GM11168 (cell line): ENCODE measurements around the gene CIAO2B.
"Not testable (repeated sequence)": the region's sequence is repeated elsewhere in the genome, so short reads cannot be mapped to it uniquely, and the experiment has no call there.

ENCODE experiments used
- in situ Hi-C: fragments of 300-500 bp; cut with MboI; formaldehyde crosslinking; loops from one replicate; pipeline ENCODE4 v1.12.0; 2022; ENCODE audit warnings: low sequenced_read_pairs; ENCODE audit not compliant: unreplicated experiment

The CIAO2B gene

DNA sequence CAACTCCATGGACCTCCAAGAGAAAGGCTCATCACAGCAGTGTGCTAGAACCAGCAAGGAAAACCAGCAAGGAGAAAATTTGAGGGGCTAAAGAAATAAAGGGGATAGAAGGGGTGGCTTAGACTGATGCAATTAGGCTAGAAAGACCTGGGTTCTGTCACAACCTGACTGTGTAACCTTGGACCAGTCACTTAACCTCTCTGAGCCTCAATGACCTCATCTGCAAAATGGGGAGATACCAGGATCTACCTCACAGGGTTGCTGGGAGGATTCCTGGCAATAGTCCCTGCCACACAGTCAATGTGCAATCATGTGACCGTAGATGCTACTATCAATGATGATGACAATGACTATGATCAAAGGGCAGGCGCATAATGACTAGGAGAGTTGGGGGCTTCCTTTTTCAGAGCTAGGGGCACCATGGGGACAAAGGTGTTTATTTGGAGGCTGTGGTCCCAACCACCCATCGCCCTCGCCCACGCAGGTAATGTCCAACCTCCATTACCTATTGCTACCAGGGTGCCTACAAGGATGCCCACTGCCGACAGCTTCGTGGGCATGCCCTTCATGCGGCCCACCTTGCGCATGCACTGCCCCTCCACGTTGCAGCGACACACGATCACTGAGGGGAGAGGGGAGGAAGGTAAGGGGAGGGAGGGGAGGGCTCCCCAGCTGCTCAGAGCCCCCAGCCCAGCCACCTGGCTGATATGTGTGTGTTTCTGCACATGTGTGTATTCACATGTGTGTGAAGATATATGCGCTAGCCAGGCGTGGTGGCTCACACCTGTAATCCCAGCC lies 25.2 kb downstream of the CIAO2B start:
- in situ Hi-C loops = no loop called here

DNA sequence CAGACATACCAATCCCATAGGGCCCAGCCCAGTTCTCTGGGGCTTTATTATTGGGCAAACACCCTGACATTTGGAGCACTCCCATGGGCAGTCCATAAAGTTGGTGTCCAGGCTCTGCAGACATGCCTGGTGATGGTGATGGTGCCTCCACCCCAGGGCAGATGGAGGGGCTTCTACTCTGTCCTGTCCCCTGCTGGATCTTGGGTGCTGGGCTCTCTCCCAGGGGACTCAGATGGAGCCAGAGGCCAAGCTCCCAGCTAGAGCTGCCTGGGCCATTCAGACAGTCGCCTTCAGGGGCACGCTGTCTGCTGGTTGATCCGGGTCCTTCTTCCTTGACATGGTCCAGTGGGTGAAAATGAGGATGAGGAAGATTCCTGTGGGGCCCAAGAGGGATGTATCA lies 26.1 kb downstream of the CIAO2B start:
- in situ Hi-C loops = no loop called here

DNA sequence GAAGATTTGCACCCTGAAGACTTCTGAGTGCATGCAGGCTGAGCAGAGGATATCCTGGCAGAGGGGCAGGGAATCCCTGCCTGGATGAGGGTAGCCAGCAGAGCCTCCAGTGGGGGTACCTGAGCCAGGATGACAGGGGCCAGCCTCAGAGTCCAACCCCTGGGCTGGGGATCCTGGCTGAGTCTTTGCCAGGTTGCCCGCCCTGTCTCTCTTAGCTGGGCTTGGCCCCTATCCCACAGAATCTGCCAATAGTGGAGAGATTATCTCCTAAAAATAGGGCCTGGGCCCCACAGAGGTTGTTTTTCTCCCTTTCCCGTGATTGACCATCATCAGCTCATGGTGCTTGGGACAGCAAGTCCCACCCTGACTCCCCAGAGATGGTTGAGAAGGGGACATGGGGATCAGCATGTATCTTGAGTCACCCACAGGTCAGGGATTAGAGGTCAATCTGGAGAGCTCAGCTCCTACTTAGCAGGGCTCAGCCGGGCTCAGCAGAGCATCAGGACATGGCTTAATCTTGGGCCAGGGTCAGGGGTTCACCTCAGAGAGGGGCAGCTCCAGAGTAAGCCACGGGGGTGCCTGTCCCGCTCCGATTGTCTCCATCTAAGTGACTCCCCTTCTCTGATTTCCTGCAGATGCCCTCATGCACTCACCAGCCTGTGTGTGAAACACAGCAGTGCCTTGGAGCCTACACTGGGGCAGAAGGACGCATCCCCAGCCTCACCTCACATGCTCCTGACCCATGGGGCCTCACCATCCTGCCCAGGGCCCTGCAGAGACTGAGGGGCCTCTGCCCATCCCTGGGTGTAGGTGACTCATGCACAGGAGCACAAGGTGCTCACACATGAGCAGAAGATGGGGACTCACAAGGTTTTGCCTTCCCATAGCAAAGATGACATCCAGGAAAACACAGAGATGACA lies 27.0 kb downstream of the CIAO2B start:
- in situ Hi-C loops = no loop called here

DNA sequence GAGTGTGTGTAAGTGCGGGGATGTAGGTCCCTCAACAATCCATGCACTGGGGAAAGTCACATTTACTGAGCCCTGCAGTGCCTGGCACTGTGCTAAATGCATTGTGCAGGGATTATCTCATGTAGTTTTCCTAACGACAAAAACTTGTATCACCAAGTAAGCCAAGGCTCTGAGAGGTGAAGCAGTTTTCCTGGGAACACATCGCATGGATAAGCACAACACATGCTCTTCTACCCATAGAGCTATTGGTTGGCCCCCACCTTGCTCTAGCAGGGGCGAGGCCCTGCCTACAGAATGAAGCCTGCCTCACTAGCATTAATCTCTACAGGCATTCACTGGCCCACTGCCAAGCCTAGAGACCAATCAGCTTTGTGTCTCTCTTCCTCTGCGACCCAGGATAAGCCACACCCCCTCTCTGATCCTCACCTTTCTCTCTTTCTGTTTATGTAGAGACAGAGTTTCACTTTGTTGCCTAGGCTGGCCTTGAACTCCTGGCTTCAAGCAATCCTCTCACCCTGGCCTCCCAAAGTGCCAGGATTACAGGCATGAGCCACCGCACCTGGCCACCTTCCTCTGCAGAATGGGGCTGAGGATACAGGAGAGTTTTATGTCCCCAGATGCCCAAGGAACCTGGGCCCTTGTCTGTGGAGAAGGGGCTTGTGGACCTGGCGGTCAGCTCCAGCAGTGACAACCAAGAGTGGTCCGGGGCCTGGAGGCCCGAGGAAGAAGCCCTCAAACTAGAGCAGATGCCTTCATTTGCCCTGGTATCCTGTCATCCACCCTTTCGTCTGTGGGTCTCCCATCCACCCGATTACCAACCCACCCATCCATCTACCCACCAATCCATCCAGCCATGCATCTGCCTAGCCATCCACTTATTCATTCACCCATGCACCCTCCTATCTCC lies 28.3 kb downstream of the CIAO2B start:
- in situ Hi-C loops = no loop called here

DNA sequence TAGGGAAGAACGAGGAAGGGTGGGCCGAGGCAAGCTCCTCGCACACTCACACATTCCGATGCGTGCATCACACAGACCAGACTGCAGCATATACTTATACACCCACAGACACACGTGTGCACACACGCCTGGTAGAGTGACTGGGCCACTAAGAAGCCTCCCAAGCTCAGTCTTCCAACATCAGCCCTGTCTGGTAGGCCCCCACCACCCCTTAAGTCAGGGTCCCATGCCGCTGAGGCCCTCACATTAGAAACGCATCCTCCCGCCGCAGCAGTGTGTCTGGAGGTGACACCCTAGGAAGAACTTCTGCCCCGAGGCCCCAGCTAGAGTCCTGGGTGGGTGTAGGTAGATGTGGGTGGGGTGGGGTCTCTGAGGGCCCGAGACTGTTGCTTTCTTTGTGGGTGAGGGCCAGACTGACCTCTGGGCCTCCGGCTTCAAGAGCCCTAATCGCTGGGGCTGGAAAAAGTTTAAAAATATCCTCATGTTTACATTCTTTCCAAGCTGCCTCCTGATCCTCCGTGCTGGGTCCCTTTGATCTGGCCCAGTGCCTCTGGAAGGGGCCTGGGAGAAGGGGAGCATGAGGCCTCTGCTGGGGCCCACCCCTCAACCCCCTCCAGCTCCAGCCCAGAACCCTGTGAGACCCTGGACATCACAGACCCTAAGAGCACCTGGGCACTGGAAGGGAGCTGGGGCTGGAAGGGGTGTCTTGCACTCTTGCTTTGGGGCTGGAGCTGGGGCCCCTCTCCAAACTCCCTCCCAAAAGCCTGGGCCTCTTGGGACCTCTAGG lies 29.2 kb downstream of the CIAO2B start:
- in situ Hi-C loops = no loop called here

DNA sequence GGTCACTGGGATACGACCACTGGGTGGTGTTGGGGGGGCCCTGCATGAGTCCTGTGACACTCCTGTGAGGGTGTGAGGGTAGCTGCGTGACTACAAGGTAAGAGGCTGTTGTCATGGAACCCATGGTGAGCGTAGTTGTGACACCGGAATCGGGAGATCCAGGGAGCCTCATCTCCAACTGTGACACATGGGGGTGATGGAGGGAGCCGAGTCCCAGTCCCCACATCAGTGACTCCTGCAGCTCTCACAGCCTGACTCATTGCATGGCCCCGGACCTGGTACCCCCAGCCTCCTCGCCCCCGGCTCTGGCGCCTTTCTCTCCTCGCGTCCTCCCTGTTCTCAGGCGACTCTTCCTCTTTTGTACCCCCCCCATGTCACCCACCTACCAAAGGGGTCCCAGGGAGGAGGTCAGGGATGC lies 29.8 kb downstream of the CIAO2B start:
- in situ Hi-C loops = no loop called here

DNA sequence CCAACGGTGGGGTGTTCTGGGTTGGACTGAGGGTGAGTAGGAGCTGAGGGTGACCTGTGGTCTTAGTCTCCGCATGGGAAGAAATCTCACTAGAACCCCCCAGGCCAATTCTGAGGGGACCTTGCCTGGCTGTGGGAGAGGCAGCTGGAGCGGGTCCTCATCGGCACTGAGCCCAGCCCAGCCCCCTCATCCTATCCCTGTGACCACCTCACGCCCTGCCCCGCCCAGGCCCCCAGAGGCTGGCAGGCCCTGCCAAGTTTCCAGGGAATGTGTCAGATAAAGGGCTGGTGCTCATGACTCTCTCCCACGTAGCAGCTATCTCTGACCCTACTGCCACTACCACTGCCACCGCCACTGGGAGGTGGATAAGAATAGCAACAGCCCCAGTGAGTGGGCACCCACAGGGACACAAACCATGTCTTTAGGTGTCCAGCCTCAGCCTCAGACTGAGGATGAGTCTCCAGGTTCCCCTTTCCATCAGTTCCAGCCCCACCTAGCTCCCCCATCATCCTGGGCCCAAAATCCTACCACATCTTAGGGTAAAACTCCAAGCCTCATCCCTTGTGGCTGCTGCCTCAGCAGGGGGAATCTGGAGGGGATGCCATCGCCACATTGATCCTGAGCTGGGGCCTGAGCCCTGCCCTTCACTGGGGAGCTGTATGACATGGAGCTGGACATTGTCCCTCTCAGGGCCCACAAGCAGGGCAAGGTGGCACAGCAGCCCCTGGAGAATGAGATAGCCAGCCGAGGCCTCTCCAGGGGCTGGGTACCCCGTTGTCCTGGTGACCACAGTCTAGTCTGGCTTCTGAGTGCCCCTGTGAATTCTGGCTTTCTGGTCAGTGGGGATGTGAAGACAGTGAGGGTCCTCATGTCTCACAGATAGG lies 30.4 kb downstream of the CIAO2B start:
- in situ Hi-C loops = no loop called here

DNA sequence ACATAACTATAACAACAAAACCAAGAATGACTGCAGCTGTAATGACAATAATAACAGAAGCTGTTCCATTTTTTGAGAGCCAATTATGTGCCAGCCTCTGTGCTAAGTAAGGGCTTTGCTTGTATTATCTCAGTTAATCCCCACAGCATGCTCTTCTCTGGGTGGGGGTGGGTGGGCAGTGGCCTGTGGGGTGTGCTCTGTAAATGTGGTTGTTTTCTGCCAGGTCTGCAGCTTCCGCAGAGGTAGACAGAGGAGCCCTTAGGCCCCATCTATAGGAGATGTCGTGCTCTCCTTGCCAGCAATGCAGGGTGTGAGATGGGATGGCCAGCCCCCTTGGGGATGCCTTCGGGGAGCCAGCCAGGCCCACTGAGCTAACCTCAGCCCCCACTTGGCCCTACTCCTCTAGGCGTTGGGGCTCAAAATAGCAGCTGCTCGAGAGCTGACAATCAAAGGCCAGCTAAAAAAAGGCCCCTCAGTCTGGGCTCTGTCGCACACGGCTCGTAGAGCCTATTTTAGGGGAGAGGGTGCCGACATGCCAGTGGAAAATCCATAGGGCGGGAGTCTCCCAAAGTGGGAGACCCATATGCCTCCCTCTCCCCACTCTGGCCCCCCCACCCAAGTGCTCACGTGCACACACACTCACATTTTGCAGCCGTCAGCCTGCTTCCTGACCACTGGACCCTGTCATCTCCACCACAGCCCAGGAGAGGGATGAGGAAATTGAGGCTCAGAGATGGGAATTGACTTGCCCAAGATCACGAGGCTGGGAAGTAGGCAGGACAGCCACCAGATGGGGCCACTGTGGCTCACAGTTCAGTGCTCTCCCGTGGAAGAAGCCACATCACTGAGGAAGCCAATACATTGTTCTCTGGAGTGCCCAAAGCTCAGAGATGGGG lies 31.3 kb downstream of the CIAO2B start:
- in situ Hi-C loops = no loop called here

DNA sequence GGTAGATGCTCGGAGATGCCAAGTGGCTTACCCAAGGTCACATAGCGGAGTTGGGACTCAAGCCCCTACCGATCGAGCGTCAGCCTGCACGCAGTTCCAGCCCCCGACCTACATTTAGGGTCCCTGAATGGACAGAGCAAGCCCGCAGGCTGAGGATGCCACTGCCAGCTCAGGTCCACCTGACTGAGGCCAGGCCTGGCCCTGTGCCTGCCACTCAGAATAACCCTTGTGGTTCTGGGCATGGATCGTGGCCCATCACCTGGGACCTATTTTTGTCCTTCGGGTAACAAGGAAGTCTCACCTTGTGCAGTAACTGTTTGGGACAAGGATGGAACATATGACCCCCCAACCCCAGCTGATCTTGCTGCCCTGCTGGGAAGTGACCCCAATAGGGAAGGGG lies 32.6 kb downstream of the CIAO2B start:
- in situ Hi-C loops = no loop called here

DNA sequence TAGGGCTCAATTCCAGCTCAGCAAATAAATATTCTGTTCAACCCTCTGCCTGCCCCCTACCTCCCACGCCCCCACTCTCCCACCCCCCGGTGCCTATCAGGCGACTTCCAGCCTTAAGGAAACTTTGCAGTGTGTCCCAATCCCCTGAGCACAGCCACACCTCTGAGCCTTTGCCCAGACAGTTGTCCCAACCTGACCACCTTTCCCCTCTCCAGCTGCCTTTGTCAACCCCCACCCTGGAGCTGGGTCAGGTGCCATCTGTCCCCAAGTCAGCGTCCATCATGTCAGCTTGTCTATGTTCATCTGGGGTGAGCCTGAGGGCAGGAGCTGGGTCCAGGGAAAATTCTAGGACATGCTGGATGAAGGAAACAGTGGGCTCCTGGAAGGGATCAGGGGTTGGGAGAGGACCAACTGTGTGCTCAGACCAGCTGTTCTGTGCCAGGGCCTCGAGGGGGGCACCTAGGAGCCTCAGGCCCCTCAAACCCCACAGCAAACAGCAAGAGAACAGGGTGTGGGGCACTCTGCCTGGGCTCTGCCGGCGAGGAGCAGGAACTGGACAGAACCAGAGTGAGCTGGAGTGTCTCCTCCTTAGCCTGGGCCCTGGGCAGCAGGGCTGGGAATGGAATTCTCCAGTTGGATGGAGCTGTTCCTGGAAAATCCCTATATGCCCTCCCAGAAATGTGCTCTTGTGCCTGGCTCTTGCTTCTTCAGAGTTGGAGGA lies 33.3 kb downstream of the CIAO2B start:
- in situ Hi-C loops = no loop called here

DNA sequence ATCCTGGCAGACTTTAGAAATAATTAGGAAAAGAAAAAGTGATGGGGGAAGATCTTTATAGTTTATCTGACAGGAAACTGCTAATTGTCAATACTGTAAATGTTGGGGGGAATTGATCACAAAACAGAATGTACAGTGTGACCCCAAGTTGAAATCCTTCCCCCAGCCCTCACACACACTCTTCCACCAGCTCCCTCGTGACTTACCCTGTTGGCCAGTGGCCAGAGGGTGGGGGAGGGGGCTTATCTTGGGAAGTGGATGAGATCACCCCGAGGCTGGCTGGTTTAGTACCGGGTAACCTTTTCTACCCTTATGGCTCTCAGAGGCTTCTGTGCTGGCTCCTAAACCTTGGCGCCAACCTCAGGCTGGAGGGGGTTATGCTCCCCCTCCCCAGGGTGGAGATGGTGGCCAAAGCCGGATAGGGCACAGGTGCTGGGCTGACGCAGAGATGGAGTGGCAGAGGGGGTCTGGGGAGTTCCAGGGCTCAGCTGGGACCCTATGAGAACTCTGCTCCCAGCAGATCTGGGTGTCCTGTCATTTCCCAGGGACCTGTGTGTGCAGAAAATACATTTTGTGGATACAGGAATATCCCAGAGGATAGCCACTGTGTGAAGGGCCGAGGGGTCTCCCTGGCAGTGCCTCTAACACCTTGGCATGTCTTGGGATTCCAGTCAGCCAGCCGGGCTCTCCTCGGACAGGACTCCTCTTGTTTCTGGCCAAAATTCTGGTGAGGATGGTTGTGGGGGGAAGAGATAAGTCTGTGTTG lies 34.1 kb downstream of the CIAO2B start:
- in situ Hi-C loops = no loop called here

DNA sequence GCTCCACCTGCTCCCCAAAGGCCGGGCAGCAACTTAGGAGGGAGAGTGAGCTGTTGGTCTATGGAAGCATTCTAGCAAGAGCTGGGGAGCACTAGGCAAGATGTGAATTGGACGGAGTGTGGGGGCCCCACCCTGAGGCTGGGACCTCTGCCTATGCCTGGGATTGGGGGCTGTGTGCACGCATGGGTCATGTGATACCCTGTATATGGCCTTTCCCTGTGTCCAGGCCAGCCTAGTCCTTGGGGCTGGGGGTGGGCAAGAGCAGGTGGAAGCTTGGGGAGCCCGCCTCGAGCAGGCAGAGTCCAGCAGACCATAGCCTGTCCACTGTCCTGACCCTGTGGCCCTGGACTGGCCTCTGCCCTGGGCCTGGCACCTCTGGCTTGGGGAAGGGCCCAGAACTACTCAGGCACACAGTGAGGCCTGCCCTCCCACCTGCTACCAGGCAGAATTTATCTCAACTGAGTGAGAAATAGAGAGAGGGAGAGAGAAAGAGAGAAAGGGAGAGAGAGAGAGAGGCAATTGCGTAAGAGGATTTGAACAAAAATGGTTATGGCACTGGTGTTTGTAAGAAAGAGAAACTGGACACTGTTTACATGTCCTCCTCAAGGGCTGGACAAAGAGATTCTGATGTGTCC lies 34.8 kb downstream of the CIAO2B start:
- in situ Hi-C loops = no loop called here

DNA sequence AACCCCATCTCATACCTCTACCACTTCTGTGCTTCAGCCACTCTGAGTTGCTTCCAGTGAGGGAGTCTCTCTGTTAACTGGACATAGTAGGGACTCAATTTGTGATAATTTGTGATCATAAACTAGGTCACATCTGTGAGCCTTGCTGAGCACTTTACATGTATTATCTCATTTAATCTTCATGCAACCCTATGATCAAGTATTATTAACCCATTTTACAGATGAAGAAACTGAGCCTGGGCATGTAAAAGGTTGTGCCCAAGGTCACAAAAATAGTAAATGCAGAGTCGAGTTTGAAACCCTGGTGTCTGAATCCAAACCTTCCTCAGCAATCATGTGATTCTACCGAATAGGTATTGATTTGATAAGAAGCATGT lies 35.3 kb downstream of the CIAO2B start:
- in situ Hi-C loops = no loop called here

DNA sequence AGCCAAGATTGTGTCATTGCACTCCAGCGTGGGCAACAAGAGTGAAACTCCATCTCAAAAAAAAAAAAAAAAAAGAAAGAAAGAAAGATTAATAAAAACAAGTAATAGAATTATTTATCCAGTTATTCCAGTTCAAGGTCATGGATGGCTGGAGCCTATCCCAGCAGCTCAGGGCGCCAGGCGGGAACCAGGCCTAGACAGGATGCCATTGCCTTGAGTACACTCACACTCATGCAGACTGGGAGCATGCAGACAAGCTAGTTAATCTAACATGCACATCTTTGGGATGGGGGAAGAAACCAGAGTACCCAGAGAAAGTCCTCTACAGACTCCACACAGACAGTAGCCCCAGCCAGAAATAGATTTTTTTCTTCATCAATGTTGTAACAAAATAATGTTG lies 36.0 kb downstream of the CIAO2B start:
- in situ Hi-C loops = no loop called here

DNA sequence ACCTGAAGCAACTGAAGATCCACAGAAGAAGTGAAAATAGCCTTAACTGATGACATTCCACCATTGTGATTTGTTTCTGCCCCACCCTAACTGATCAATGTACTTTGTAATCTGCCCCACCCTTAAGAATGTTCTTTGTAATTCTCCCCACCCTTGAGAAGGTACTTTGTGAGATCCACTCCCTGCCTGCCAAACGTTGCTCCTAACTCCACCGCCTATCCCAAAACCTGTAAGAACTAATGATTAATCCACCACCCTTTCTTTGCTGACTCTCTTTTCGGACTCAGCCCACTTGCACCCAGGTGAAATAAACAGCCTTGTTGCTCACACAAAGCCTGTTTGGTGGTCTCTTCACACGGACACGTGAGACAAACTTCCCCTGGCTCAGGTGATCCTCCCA lies 37.5 kb downstream of the CIAO2B start:
- in situ Hi-C loops = not testable (repeated sequence)

DNA sequence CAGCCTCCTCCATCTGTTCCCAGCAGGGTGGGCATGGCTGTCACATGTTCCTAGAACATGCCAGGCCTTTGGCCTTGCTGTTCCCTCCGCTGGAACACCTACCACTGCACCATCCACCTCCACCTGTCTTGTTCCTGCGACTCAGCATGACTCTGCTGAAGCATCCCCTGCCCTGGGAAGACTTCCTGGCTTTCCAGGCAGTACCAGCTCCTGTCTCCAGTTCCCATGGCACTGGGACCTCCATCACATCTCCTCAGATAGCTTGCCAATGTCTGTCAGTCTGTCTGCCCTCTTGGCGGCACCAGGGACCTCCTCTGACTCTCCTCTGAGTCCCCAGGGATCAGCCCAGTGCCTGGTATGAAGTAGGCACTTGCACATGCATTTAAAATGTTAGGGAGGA lies 38.2 kb downstream of the CIAO2B start:
- in situ Hi-C loops = no loop called here
